Kidney epithelial cell (primary cell): Measurements from ENCODE around the gene LRP2BP. TPM values are rescaled to one million over a fixed set of nuclear protein-coding genes. Genes with fewer than 3 reads are reported as not detected.

ENCODE experiments used
- DNase-seq: peaks from one replicate; pipeline ENCODE4 v3.0.0-alpha.2; 2010; ENCODE audit warnings: low read depth
- H3K27me3 ChIP-seq: 2 replicates; pipeline ENCODE4 v1.6.0; 2011; ENCODE audit warnings: low read length; ENCODE audit not compliant: control insufficient read depth, insufficient read depth
- H3K36me3 ChIP-seq: 2 replicates; pipeline ENCODE4 v1.5.1; 2011; ENCODE audit warnings: low read length; ENCODE audit not compliant: control insufficient read depth, insufficient read depth
- H3K4me3 ChIP-seq: 2 replicates; pipeline ENCODE4 v1.5.1; 2011; ENCODE audit warnings: low read depth, mild to moderate bottlenecking, control low read depth, low read length
- total RNA-seq: library from RNA; depleted of rRNA; stranded (reverse); fragments of >200 nt; gene quantifications from 2 replicates; pipeline ENCODE4 v1.2.3, GENCODE V29; 2015
- TF ChIP-seq, protein P1 (sequence below): IDR thresholded peaks from 2 replicates; pipeline ENCODE4 v1.5.1; 2011; ENCODE audit warnings: mild to moderate bottlenecking, moderate library complexity, low read length, control low read depth, inconsistent platforms; ENCODE audit not compliant: insufficient read depth, poor library complexity, severe bottlenecking

Gene LRP2BP
- total RNA-seq, 1 donor from 2014 or later, result 0.13 TPM

DNA sequence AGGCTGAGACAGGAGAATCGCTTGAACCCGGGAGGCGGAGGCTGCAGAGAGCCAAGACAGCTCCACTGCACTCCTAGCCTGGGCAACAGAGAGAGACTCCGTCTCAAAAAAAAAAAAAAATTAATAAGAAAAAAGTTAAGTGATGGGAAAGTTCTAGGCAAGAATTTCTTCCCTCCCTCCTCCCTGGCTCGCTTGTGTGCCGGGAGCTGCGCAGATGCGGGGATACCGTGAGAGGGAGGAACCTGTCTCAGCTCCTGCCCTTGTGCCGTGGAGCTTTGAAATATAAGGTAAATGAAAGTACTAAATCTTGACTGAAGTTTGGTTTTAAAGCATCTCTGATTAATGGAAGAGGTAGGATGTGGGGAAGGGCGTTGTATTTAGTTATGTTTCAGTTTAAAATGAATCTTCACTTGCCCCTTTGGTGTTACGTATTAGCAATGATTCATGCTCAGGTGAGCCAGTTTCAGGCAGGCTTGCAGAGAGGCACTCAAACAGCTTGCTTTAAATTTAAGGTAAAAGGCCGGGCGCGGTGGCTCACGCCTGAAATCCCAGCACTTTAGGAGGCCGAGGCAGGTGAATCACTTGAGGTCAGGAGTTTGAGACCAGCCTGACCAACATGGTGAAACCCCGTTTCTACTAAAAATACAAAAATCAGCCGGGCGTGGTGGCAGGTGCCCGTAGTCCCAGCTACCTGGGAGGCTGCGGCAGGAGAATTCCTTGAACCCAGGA, 31.4 kb upstream of the LRP2BP start:
- TF ChIP-seq, protein P1, sequence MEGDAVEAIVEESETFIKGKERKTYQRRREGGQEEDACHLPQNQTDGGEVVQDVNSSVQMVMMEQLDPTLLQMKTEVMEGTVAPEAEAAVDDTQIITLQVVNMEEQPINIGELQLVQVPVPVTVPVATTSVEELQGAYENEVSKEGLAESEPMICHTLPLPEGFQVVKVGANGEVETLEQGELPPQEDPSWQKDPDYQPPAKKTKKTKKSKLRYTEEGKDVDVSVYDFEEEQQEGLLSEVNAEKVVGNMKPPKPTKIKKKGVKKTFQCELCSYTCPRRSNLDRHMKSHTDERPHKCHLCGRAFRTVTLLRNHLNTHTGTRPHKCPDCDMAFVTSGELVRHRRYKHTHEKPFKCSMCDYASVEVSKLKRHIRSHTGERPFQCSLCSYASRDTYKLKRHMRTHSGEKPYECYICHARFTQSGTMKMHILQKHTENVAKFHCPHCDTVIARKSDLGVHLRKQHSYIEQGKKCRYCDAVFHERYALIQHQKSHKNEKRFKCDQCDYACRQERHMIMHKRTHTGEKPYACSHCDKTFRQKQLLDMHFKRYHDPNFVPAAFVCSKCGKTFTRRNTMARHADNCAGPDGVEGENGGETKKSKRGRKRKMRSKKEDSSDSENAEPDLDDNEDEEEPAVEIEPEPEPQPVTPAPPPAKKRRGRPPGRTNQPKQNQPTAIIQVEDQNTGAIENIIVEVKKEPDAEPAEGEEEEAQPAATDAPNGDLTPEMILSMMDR, result no peak
- no peak for DNase-seq
- no peaks in the 10 kb centered on the region for H3K27me3 ChIP-seq
- no peaks in the 10 kb centered on the region for H3K36me3 ChIP-seq
- no peak overlapping the region for H3K4me3 ChIP-seq

DNA sequence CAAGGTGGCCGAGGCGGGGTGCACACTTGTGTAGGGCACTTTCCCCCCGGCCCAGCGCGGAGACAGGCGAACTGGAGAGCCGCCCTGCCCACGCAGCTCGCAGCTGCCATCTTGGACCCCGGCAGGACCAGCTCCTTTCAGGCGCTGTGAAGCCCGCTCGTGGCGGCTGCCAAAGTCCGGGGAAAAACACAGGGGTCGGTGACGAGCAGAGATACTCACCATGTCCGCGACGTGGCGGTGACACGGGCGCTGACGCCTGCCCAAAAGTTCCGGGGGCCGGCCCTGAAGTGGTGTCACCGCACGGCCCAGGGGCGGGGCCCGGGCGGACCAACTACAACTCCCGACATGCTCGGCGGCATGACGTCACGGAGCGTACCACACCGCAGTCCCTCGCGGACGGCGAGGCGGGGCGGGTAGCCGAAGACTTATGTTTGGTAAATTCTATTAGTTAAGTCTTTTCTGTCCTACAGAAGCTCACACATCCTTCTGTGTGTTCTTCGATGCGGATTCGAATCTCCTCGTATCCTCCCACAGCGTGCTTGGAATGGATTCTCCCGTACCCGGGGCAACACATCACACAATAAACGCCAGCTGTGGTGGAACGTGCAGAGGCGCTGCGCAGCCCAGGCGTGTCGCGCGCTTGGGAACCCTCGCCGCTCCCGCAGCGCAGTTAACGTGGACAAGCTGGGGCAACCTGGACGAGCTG, 30.1 kb upstream of the LRP2BP start, which contains the start of gene UFSP2:
TSS of gene UFSP2 (minus strand) at position 318 of the 706 bp plus-strand sequence. CDS start at position 222, 96 bp downstream.
- TF ChIP-seq, protein P1, result no peak
- peak; percentile 39 for DNase-seq
- Histone ChIP-seq H3K36me3 (no peaks in the 10 kb centered on the region), H3K27me3 (no peaks in the 10 kb centered on the region), H3K4me3 (peak within 1 kb of the TSS; percentile 78)

DNA sequence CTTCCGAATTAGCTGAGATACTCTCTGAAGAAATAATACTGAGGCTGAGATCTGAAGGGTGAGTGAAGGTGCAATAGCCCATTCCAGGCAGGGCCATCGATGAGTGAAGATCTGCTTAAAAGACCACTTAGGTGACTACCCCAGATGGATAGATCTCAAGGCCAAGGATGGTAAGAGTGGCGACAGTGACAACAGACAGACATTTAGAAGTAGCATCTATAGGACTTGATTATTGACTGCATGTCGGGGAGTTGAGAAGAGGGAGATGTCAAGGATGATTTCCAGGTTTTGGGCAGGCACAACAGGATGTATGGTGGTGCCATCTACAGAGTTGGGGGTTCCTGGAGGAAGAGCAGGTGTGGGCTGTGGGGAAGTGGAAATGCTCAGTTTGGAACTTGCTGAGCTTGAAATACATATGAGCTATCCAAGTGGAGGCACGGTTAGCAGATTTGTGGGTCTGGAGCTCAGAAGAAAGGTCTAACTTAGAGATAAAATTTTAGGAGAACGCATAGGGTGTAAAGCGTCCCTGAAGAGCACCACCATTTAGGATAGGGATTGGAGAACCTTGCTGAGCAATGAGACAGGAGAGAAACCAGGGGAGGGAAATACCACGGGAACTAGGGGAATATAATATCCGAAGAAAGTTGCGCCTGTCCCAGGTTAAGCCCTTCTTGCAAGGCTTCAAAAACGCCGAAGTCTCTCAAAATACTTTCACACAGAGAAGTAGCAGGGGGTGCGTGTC, 29.4 kb upstream of the LRP2BP start:
- Histone ChIP-seq H3K36me3 (no peaks in the 10 kb centered on the region), H3K4me3 (peak overlapping the region; percentile 78), H3K27me3 (no peaks in the 10 kb centered on the region)
- TF ChIP-seq, protein P1, result no peak
- peak; percentile 5 for DNase-seq

DNA sequence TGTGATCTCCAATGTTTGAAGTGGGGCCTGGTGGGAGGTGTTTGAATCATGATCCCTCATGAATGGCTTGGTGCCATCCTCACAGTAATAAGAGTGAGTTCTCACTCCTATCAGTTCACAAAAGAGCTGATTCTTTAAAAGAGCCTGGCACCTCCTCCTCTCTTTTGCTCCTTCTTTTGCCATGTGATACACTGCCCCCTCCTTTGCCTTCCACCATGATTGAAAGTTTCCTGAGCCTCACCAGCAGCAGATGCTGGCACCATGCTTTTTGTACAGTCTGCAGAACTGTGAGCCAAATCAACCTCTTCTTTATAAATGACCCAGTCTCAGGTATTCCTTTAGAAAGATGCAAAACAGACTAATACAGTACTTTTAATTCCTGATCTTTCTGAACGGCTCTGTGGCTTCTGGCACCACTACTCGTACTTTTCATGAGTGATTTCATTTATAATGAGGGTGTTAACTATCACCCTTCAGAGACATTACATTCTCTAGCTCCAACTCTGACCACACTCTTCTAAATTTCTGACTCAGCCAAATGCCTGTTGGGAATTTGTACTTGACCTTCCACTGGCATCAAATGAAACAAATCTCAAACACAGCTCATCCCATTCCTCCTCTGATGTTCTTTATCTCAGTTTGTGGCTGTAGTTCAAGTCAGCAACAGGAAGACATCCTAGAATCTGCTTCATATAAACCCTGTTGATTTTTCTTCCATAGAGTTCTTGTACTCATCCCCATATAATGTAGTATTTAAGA, 25.8 kb upstream of the LRP2BP start:
- Histone ChIP-seq H3K27me3 (no peaks in the 10 kb centered on the region), H3K4me3 (no peak overlapping the region), H3K36me3 (no peaks in the 10 kb centered on the region)
- TF ChIP-seq, protein P1, result no peak
- DNase-seq, result no peak

DNA sequence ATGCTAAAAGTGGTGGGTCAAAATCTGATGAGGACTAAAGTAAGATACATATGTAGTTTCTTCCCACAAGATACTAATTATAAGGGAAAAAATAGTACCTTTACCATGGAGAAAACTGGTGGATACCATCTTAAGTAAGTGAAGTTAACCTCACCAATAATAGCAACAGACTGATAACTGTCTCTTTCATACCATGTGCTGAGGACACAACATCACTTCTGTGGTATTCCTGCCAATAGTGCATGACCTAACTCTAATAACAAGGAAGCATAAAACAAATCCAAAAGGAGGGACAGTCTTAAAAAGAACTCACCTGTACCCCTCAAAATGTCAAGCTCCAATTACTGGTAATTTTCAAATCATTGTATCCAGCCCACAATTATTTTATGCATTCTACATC, 21.2 kb upstream of the LRP2BP start:
- Histone ChIP-seq H3K4me3 (no peak overlapping the region), H3K27me3 (no peaks in the 10 kb centered on the region), H3K36me3 (no peaks in the 10 kb centered on the region)
- no peak for DNase-seq
- TF ChIP-seq, protein P1, result no peak
